ENCODE data around the gene CXXC1. TPM values are rescaled to one million over a fixed set of nuclear protein-coding genes. Genes with fewer than 3 reads are reported as not detected.
A peak's percentile ranks its signal among the peaks of the same experiment; 100 is the strongest.
"Not testable (repeated sequence)": the region's sequence is repeated elsewhere in the genome, so short reads cannot be mapped to it uniquely, and the experiment has no call there.

Gene CXXC1
- total RNA-seq, 1 donor from 2014 or later: 40.8 TPM

GRCh38 chr18:50298443-50299284 lies 11.2 kb upstream of the CXXC1 start:
- no peak for DNase-seq (ENCODE audit: low read depth, low spot score)

DNA sequence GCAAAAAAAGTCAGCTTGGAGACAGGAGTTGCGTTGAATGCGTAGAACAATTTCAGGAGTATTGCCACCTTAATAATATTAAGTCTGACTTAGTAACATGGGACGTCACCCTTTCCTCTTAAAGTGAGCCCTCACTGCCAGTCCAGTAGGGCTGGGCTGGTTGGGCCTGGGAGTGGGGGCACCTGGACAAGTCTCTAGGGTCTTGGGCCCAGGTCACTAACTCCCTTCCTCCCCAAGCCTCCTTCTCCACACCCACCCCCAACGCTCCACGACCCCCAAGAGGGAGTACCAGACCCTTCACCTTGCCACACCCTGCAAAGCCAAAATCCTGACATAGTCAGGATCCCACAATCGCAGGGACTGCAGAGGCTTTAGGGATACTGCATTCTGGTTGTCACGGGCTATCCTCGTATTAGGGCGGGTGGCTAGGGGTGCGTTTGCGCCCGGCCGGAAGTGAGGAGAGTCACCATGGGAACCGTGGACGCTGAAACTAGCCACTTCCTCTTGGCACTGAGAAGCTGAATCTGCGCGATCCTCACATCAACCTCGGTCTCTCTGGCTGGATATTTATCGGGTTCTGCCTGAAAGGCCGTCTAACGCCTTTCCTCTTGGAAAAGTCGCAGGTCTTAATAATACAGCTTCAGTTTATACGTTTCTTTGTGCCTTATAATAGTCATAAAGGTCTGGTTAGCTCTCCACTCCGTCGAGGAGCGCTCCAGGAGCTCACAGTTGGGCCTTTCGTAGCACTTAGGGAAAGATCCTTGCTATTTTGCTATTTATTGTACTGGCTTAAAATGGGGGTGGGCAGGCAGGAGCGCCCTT lies 10.3 kb upstream of the CXXC1 start:
- no peak for DNase-seq (ENCODE audit: low read depth, low spot score)

DNA sequence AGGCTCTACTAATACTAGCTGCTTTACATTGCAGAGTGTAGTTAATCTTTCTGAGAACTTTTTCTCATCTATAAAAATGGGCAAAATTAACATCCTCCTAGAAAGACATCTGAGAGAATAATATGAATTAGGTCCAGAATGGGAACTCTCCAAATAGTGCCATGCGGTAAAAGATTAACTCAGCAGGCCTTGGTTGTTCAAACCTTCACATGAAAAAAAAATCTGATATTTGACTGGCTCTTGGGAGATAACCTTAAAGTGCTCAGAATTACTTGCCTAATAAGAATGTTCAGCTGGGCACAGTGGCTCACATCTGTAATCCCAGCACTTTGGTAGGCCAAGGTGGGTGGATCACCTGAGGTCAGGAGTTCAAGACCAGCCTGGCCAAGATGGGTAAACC lies 5.5 kb upstream of the CXXC1 start:
- no peak for DNase-seq (ENCODE audit: low read depth, low spot score)

GRCh38 chr18:50289108-50289443 lies 1.6 kb upstream of the CXXC1 start:
- no peak for DNase-seq (ENCODE audit: low read depth, low spot score)

DNA sequence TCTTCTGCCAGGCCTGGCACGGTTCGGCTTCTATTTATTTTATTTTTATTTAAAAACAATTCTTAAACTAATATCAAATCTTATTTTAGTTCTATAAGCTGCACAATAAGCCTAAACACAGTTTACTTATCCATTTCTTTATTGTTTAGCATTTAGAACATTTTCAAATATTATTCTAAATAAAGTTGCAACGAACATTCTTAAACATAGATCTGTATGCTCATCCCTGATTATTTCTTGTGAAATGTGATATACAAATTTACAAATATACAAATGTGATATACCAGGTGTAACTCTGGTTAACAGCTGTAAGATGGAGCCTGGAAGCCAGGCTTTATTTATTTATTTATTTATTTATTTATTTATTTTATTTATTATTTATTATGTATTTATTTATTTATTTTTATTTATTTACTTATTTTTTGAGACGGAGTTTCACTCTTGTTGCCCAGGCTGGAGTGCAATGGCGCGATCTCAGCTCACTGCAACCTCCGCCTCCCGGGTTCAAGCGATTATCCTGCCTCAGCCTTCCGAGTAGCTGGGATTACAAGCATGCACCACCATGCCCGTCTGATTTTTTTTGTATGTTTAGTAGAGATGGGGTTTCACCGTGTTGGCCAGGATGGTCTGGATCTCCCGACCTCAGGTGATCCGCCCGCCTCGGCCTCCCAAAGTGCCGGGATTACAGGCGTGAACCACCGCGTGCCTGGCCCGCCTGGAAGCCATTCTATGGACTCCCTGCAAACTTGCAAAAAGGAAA lies 1.0 kb upstream of the CXXC1 start:
- not testable (repeated sequence) for DNase-seq (ENCODE audit: low read depth, low spot score)

DNA sequence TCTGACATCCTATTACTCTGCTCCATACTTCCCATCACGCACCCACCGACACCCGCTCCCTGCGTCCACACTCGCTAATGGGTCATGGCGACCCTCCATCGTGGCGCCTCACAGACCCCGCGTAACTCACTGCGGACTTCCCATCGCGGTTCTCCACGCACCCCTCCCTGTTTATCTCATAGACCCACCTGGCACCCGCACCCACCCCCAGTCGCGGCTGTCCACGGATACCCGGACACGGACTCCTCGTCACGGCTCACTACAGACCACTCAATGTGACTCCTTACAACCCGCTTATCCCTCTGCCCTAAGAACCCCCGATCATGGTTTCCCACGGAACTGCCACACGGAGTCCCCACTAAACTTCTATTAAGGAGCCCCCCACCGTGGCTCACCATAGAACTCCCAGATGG lies 458 bp downstream of the CXXC1 start:
- DNase-seq (ENCODE audit: low read depth, low spot score): no peak

- no peak for DNase-seq (ENCODE audit: low read depth, low spot score)
Measured at GRCh38 chr18:50286391-50287027, 983 bp downstream of the CXXC1 start.

GRCh38 chr18:50285631-50286321 lies 1.7 kb downstream of the CXXC1 start:
- DNase-seq (ENCODE audit: low read depth, low spot score): no peak

GRCh38 chr18:50285071-50285470 lies 2.4 kb downstream of the CXXC1 start:
- no peak for DNase-seq (ENCODE audit: low read depth, low spot score)

GRCh38 chr18:50284255-50284885 lies 3.1 kb downstream of the CXXC1 start:
- no peak for DNase-seq (ENCODE audit: low read depth, low spot score)

DNA sequence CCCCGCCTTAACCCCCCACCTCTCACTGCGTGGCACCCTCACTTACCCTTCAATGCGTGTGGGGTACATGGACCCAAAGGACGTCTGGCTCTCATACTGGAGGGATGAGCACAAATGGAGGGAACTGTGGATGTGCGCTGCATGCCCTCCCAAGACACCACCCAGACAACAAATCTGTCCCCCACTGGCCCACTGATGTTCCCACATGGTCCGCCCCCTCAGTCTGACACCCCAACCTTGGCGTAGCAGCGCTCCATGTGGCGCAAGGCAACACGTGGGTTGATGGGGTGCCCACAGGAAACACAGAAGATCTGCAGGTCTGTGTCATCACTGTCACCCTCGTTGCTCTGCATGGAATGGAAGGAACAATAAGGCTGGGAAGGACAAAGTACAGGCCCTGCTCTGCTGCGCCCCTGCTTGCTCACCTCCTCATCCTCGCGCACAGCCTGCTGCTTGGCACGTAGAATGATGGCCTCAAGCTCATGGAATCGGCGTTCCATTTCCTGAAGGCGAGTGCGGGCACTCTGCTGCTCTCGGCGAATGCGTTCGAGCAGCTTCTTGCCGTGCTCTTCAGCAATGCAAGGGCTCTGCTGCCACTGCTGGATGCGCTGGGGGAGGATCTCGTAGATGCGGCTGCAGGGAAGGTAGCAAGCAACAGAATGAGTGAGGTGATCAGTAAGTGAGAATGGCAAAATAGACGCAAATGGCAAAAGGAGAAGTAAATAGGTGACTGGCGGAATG lies 3.9 kb downstream of the CXXC1 start:
- no peak for DNase-seq (ENCODE audit: low read depth, low spot score)

- no peak for DNase-seq (ENCODE audit: low read depth, low spot score)
Measured at GRCh38 chr18:50282521-50283335, 4.8 kb downstream of the CXXC1 start.

DNA sequence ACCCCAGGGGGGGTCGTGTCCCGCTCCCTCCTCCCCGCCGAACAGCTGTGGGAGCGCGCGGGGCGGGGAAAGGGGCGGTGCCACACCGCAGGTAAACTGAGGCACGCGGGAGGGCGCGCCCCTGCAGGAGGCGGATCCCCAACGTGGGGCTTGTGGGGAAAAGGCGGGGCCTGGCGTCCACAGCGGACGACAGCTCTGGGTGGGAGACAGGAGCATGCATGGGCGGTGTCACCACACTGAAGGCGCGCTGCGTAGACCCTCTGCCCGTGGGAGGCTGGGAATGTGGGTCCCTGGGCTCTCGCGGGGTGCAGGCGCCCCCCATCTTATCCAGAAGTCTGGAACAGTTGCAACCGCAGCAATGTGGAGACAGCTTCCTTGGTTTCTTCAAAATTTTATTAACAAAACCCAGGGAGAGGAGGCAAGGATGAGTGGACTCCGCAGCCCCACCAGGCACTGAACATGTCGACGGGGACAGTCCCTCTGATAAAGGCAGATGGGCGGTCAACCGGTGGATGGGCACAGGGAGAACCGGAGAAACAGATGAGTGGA lies 5.4 kb downstream of the CXXC1 start:
- no peak for DNase-seq (ENCODE audit: low read depth, low spot score)

DNA sequence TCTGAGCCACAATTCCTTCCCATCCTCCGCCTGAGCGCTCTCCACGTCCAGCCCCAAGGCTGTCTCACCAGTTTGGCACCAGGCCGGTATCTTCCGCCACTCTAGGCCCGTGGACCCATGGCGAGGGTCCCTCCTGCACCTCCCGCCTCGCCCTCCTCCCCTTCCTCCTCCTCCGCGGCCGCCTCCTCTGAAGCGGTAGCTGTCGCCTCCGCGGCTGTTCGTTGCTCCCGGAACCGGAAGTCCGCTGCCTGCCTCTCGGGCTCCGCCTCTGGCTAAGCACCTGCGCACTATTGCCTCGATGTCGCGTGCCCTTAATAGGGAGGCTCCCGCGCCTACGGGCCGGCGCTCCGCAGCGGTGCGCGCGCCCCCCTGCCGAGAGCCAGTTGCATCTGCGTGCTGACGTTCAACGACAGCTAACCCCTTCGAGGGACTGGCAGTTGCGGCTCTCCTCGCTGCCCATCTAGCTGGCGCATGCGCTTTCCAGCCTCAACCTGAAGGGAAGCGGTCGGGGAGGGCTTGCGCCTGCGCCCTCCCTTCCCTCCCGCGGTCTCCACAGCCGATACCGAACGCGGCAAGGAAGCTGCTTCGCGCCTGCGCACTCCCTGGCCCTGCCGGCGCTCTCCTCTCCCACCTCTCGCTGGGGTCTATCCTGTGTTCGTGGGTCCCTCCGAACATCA lies 6.1 kb downstream of the CXXC1 start, which contains the start of gene MBD1:
MBD1 (minus strand) TSS at position 229 of the 677 bp plus-strand sequence. CDS start 1,531 bp downstream, outside the sequence.
- DNase-seq (ENCODE audit: low read depth, low spot score): peak; percentile 90

GRCh38 chr18:50280707-50281294 lies 6.7 kb downstream of the CXXC1 start:
- DNase-seq (ENCODE audit: low read depth, low spot score): no peak

- no peak for DNase-seq (ENCODE audit: low read depth, low spot score)
Measured at GRCh38 chr18:50279752-50280151, 7.7 kb downstream of the CXXC1 start.

GRCh38 chr18:50277942-50278341 lies 9.6 kb downstream of the CXXC1 start:
- no peak for DNase-seq (ENCODE audit: low read depth, low spot score)
